ENCODE measurements around the gene TMEM154. TPM values are rescaled to one million over a fixed set of nuclear protein-coding genes. Genes with fewer than 3 reads are reported as not detected.

The TMEM154 gene
- total RNA-seq, 1 donor: 11.2 TPM

- DNase-seq (ENCODE audit: low read depth): no peak
- peak overlapping the region; percentile 67 for H3K4me3 ChIP-seq (ENCODE audit: low read depth, low read length)
- TF ChIP-seq CTCF (IDR thresholded peaks at IDR 0.05; ENCODE audit: insufficient read depth, low read depth, low read length): no peak
Observed at GRCh38 chr4:152678841-152679240, 956 bp downstream of the TMEM154 start.

GRCh38 chr4:152677117-152677516, 2.7 kb downstream of the TMEM154 start:
- no peak for DNase-seq (ENCODE audit: low read depth)
- no peak for TF ChIP-seq CTCF (IDR thresholded peaks at IDR 0.05; ENCODE audit: insufficient read depth, low read depth, low read length)
- no peak overlapping the region for H3K4me3 ChIP-seq (ENCODE audit: low read depth, low read length)

GRCh38 chr4:152676052-152676854, 3.5 kb downstream of the TMEM154 start:
- DNase-seq (ENCODE audit: low read depth): no peak
- no peak for TF ChIP-seq CTCF (IDR thresholded peaks at IDR 0.05; ENCODE audit: insufficient read depth, low read depth, low read length)
- H3K4me3 ChIP-seq (ENCODE audit: low read depth, low read length): no peak overlapping the region

GRCh38 chr4:152674359-152674758, 5.4 kb downstream of the TMEM154 start:
- H3K4me3 ChIP-seq (ENCODE audit: low read depth, low read length): no peak overlapping the region
- DNase-seq (ENCODE audit: low read depth): no peak
- no peak for TF ChIP-seq CTCF (IDR thresholded peaks at IDR 0.05; ENCODE audit: insufficient read depth, low read depth, low read length)

- no peak for TF ChIP-seq CTCF (IDR thresholded peaks at IDR 0.05; ENCODE audit: insufficient read depth, low read depth, low read length)
- DNase-seq (ENCODE audit: low read depth): no peak
- H3K4me3 ChIP-seq (ENCODE audit: low read depth, low read length): no peak overlapping the region
Observed at GRCh38 chr4:152673489-152673888, 6.3 kb downstream of the TMEM154 start.

GRCh38 chr4:152672206-152673092, 7.3 kb downstream of the TMEM154 start:
- H3K4me3 ChIP-seq (ENCODE audit: low read depth, low read length): no peak overlapping the region
- DNase-seq (ENCODE audit: low read depth): no peak
- no peak for TF ChIP-seq CTCF (IDR thresholded peaks at IDR 0.05; ENCODE audit: insufficient read depth, low read depth, low read length)

Measured in fibroblast of villous mesenchyme (primary cell).